CD4-positive, alpha-beta T cell treated with Interleukin-17A for 4 hours (primary cell): ENCODE results near the gene ENTPD6.

Experiments used
- DNase-seq: peaks from one replicate; pipeline ENCODE4 v3.0.0-alpha.2; 2020; ENCODE audit warnings: mixed read lengths

Gene ENTPD6

GRCh38 chr20:25188218-25188617 lies 7.3 kb upstream of the ENTPD6 start:
- DNase-seq, result no peak

DNA sequence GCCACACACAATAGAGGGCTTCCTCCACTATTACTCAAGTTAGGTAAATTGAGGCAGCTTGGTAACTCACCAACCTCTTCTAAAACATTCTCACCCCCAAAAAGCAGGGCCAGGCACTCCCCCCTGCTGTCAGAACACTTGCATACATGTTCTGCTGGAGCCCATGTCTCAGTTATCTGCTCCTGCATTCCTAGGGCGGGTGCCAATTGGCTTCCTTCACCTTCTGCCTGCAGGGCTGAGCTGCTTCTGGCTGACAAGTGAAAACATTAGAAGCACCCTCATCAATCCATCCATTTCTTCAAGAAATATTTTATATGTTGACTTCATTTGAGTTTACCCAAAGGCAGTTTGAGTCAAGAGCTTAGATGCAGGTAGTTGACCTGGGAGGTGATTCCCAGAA lies 4.5 kb upstream of the ENTPD6 start:
- DNase-seq, result no peak

GRCh38 chr20:25191689-25192088 lies 3.8 kb upstream of the ENTPD6 start:
- DNase-seq, result no peak

DNA sequence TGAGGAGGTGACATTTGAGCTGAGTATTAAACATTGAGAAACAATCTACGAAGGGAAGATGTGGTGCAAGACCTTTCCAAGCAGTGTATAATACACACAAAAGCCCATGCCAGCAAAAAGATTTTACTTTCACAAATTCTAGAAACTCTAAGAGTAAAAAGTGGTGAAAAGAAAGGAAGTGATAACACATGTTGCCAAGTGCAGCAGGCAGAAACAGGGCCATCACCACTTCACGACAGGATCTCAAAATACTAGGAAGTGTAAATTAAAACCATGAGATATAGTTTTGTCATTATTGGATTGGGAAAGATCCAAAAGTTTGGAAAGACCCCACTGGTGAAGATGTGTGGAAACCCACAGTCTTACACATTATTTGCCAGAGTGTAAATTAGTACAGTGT lies 1.7 kb upstream of the ENTPD6 start:
- DNase-seq, result no peak

DNA sequence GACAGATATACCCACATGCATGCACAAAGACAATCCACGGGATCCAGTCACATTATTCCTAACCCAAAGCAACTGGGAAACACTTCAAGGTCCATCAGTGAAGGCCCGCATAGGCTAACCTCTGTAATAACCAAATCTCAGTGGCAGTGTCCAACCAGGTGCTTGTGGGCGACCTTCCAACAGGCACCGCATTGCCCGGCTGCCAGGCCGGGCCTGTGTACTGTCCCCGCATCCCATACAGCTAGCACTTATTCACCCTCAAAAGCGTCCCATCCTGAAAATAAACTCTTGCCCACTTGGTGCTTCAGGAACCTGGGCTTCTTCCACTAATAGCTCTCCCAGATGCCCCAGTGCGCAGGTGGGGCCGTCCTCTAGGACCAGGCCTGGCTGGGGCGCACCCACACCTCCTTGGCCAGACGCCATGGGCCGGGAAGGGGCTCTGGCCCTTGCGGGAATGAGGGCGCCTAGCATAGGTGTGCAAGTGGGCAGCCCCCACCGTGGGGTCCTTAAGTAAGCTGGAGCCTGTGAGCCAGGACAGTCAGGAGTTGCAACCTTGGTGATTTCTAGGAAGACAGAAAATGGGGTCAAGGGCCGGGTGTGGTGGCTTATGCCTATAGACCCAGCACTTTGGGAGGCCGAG lies 1.1 kb upstream of the ENTPD6 start:
- DNase-seq, result no peak

DNA sequence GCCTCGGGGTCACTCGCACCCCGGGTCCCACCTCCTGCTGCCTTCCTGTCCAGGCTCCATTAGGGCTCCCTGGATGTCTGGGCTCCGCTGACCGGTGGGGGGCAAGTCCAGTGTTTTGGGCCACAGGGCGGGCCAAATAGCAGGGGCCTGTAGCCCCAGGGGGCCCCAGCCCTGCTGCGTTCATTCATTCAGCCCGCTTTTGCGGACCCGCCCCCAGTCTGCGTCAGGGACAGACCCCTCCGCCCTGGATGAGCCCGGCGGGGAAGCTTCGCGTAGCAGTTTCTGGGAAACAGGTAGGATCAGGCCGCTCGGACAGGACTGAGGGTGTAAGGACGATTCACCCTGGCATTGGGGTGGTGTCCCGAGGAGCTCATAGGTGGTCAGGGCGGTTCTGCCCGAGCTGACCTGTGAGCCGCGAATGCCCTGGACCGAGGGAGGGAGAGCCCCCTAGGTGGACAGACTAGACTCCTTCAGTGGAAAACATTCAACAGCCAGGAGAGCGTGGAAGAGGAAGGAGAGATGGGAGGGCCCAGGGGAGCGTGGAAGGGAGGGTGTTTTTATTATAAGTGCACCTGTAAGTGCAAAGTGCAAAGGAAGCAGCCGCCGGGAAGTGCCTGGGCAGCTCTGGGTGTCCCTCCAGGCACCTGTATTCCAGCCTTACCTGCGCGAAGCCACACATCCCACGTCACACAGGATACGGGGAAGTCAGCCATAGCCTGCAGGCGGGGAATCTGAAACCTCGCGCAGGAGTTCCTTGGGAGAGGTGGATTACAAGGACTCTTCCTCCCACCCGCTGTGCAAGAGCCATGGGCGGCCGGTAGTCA lies 662 bp downstream of the ENTPD6 start:
- peak; percentile 47 for DNase-seq

GRCh38 chr20:25196786-25197120 lies 1.2 kb downstream of the ENTPD6 start:
- DNase-seq, result peak; percentile 19

DNA sequence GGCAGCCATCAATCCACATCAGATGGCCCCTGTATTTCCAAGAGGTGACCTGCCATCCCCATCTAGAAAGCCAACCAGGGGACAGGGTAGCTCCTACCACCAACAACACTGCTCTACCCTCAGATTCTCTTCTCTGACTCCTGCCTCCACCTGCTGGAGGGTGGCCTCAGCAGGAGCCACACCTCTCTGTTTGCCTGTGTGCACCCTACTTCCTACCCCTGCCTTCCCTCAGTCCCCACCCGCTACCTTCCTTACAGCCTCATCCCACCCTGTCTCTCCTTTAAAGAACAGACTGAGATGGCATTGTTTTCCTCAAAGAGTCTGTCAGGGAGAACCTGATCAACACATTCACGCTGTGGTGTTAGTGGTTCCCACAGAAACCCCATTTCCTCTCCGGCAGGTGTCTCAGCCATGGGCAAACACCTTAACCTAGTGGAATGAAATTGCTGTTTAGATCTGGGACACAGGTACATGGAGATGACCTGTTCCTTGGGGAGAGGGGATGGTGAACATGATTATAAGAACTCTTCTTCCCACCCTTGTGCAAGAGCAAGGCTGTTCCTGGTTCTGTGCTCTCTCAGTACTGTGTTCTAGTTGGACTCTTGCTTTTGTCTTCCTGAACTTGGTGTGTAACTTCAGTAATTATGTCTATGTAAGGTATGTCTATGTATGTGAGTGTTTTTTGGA lies 1.8 kb downstream of the ENTPD6 start:
- DNase-seq, result peak; percentile 45

DNA sequence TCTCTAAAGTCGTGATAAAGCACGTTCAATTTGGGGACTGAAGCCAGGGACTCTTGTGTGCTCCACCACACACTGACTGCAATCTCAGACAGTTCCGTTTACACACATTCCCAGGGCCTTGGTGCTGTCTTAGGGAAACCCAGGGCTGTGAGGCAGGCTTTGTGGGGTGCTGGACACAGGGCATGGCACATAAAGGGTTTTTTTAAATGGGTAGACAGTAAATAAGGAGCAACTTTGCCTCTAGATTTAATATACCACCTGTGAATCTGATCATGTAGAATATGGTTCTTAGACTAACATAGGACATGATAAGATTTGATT lies 2.3 kb downstream of the ENTPD6 start:
- DNase-seq, result no peak

- no peak for DNase-seq
These were observed 3.3 kb downstream of the ENTPD6 start for GRCh38 chr20:25198663-25199383.

- DNase-seq, result no peak
These were observed 4.2 kb downstream of the ENTPD6 start for GRCh38 chr20:25199473-25200260.

DNA sequence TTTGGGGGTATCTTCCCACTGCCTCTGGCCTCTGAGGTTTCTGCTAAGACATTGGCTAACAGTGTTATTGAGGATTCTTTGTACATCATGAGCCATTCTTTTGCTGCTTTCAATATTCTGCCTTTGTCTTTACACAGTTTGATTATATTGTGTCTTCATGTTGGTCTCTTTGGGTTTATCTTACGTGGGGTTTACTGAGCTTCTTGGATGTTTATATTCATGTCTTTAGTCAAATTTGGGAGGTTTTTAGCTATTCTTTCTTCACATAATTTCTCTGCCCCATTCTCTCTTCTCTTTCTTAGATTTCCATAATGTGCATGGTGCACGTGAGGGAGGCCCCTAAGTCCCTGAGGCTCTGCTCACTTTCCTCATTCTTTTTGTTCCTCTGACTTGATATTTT lies 7.6 kb downstream of the ENTPD6 start:
- no peak for DNase-seq

- DNase-seq, result no peak
These were observed 8.4 kb downstream of the ENTPD6 start for GRCh38 chr20:25203871-25204320.

- no peak for DNase-seq
These were observed 9.2 kb downstream of the ENTPD6 start for GRCh38 chr20:25204550-25205276.

DNA sequence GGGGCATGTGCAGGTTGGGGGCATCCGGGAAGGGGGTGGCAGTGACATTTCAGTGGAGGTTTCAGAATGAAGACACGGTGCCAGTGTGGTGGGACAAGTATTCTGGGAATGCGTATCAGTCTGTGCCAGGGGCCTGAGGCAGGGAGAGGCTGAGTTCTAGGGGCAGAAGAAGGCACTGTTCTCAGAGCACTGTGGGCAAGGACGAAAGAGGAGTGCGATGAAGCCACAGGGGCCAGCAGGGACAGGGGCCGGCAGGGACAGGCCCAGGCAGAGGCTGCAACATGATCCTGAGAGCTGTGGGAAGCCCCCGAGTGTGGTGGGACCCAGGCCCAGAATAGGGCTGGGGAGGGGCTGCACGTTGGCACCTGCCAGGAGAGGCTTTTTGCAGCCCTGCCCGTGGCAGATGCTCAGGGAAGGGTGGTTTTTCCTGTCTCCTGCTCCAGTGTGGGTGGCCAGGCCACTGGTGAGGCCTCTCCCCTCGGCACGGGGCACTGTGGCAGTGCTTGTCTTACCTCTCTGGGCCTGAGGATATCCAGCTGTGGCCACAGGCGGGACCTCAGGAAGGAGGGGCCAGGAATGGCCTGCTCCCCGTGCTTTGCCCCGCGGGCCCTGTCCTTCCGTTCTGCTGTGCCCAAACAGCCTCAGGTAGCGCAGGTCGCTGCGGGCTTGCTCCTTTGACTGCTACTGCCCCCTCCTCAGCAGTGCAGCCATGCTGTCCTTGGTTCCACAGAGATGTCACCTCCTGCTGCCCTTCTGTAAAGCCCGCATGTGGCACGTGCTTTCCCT lies 10.0 kb downstream of the ENTPD6 start:
- DNase-seq, result no peak

DNA sequence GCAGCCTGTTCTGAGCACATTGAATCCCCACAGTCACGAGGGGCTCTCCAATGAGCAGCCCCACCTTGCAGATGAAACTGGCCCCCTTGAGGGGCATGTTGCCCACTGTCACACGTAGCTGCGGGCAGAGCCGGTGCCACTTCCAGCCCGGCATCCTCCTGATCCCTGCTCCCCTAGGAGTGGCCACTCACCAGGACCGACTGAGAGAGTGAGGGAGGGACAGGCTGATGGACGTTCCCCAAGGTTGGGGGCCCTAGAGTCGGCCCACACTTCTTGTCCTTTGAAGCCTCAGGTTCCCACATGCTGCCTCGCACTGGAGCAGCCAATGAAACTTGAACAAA lies 10.5 kb downstream of the ENTPD6 start:
- no peak for DNase-seq

DNA sequence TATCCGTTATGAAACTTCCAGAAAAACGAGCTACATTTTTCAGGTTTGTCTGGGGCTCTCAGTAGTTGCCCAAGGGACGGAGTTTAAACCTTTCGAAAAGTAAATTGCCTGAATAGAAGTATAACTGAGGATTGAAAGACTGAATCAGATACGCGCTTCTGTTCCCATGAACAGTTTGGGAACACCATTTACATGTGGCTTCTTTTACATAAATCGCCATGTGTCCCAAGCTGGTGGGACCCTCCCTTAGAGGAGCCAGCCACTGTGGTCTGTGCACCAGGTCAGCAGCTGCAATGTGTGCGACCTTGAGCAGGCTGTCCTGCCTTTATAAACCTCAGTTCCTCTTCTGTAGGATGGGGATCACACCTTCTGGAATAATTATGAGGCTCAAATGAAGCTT lies 11.0 kb downstream of the ENTPD6 start:
- DNase-seq, result no peak

- no peak for DNase-seq
These were observed 11.8 kb downstream of the ENTPD6 start for GRCh38 chr20:25207149-25207959.

DNA sequence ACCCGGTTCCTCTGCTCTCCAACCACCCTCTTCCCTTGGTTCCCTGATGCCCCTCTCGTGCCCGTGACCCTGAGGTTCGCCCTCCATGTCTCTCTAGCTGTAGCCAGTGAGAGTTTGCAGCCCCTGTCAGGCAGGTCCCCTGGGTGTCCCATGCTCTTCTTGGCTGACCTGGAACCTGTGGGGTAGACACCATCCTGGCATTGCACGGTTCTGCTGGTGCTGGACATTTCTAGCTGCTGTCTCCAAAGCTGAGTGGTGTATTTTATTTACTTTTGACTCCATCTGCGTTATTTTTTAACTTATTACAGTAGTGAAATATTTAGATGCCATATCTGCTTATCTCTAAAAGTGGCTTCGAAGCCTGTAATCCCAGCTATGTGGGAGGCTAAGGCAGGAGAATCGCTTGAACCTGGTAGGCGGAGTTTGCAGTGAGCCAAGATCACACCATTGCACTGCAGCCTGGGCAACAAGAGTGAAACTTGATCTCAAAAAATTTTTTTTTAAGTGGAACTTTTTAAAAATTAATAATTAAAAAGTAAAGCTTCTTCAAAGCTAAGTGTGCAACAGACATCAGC lies 12.5 kb downstream of the ENTPD6 start:
- DNase-seq, result no peak

- no peak for DNase-seq
These were observed 13.9 kb downstream of the ENTPD6 start for GRCh38 chr20:25209400-25209799.
